SU-DHL-6 (cell line): ENCODE data around the gene PRDM15.

Experiments used
- CTCF ChIP-seq: fragments of 200-600 bp; sonication (generic); IDR thresholded peaks from one replicate; pipeline ENCODE4 v1.5.1; 2017; ENCODE audit warnings: antibody characterized with exemption, mild to moderate bottlenecking, low read length, moderate library complexity; ENCODE audit not compliant: insufficient read depth, poor library complexity, severe bottlenecking
- EZH2phosphoT487 ChIP-seq: fragments of 200-600 bp; sonication (generic), shearing (Covaris generic); conservative IDR thresholded peaks from 2 replicates; pipeline ENCODE4 v1.6.1; 2018; ENCODE audit warnings: mild to moderate bottlenecking, antibody characterized with exemption, low read length, moderate library complexity, mixed read lengths

- TF ChIP-seq CTCF (no peak), EZH2phosphoT487 (no peak)
These were observed 115.7 kb downstream of the PRDM15 start for GRCh38 chr21:41763398-41763931.
